IPS-15b (cell line): ENCODE measurements around the gene ADAM21.
"Not testable (repeated sequence)": the region's sequence is repeated elsewhere in the genome, so short reads cannot be mapped to it uniquely, and the experiment has no call there.

ENCODE experiments used
- H3K27me3 ChIP-seq: one replicate; pipeline ENCODE4 v1.6.1; 2013; ENCODE audit warnings: low read length; ENCODE audit not compliant: control insufficient read depth, insufficient read depth
- H3K36me3 ChIP-seq: one replicate; pipeline ENCODE4 v1.6.1; 2013; ENCODE audit warnings: low read length; ENCODE audit not compliant: control insufficient read depth, insufficient read depth
- H3K4me1 ChIP-seq: one replicate; pipeline ENCODE4 v1.6.1; 2013; ENCODE audit warnings: mild to moderate bottlenecking, low read length; ENCODE audit not compliant: control insufficient read depth, insufficient read depth
- H3K4me3 ChIP-seq: one replicate; pipeline ENCODE4 v1.5.1; 2013; ENCODE audit warnings: low read depth, low read length
- H3K9ac ChIP-seq: one replicate; pipeline ENCODE4 v1.6.1; 2013; ENCODE audit warnings: low read depth, mild to moderate bottlenecking, low read length
- H3K9me3 ChIP-seq: one replicate; pipeline ENCODE4 v1.6.1; 2013; ENCODE audit warnings: mild to moderate bottlenecking, low read length; ENCODE audit not compliant: control insufficient read depth, insufficient read depth

Gene ADAM21

DNA sequence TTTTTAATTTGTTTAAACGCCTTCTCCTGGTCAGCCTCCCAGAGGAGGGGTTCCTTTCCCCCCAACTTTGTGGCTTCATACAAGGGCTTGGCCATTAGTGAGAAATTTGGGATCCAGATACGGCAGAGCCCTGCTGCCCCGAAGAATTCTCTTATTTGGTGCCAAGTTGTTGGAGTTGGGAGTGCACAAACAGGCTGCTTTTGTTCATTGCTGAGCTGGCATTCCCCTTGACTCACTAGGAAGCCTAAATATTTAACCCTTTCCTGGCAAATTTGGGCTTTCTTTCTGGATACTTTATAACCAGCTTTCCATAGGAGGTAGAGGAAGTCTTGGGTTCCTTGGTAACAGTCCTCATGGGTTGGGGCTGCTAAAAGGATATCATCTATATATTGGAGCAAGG, 10.3 kb upstream of the ADAM21 start:
- no peaks in the 10 kb centered on the region for H3K27me3 ChIP-seq
- no peak overlapping the region for H3K4me3 ChIP-seq
- H3K4me1 ChIP-seq = no peaks in the 10 kb centered on the region
- H3K36me3 ChIP-seq = no peaks in the 10 kb centered on the region
- peaks cover 11% of the 10 kb centered on the region for H3K9me3 ChIP-seq
- no peak overlapping the region for H3K9ac ChIP-seq

DNA sequence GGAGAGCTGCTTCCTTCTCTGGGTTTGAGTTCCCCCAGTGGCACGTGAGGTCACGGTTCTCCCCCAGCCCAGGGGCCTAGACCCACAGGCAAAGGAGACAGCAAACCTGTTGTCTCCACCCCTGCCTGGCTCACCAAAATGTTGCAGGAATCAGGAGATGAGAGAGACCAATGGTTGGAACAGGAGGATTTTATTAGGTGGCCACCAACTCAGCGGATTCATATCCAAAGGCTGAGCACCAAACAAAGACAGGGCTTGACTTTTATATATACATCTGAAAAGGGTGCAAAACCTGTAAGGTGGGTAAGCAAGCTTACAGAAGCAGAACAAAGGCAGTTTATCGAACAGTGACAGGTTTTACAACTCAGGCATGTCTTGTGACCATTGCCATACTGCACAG, 9.2 kb upstream of the ADAM21 start:
- peaks cover 11% of the 10 kb centered on the region for H3K9me3 ChIP-seq

DNA sequence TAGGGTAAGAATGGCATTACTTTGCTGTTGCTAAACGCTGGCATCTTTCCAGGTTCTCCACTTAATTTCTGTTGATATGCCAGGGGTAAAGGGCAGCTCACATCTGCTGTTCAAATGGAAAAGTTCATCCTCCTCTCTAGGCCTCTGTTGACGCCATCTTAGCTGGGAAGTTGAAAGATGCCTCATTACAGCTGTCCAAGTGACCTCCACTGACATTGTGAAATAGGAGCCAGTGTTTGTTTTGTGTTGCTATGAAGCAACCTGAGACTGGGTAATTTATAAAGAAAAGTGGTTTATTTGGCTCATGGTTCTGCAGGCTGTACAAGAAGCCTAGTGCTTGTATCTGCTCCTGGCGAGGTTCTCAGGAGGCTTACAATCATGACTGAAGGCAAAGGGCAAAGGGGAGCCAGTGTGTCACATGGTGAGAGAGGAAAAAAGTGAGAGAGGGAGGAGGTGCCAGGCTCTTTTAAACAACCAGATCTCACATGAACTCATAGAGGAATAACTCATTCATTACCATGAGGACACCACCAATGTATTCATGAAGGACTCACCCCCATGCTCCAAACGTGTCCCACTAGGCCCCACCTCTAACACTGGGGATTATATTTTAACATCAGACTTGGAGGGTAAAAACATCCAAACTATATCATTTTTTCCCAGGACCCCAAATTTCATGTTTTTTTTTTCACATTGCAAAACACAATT, 3.2 kb upstream of the ADAM21 start:
- H3K9me3 ChIP-seq = peaks cover 8% of the 10 kb centered on the region
- H3K36me3 ChIP-seq = no peaks in the 10 kb centered on the region
- no peaks in the 10 kb centered on the region for H3K27me3 ChIP-seq
- H3K4me3 ChIP-seq = no peak overlapping the region
- H3K4me1 ChIP-seq = no peaks in the 10 kb centered on the region
- H3K9ac ChIP-seq = no peak overlapping the region

More for the DNA sequence above, 9.2 kb upstream of the ADAM21 start:
- H3K4me1 ChIP-seq = no peaks in the 10 kb centered on the region
- no peak overlapping the region for H3K9ac ChIP-seq
- H3K27me3 ChIP-seq = no peaks in the 10 kb centered on the region
- no peak overlapping the region for H3K4me3 ChIP-seq
- no peaks in the 10 kb centered on the region for H3K36me3 ChIP-seq

DNA sequence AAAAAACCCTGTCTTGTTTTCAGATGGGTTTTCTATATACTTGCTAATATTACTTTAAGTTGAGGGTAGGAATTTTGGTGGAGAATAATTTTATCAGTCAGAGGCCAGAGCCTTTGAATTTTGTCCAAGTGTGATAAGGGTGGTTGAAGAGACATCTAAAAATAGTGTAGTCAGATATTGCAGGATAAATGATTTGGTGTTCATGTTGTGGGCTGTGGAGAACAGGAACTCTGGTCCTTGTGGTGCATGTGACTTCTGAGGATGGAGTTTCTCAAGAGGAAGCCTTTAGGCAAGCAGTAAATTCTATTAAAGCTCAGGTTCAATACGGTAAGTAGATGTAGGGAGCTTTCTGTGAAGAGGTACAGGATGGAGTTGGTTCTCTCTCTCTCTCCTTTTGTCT, 2.8 kb downstream of the ADAM21 start:
- Histone ChIP-seq H3K4me1 (no peaks in the 10 kb centered on the region), H3K4me3 (no peak overlapping the region), H3K27me3 (no peaks in the 10 kb centered on the region), H3K9me3 (no peaks in the 10 kb centered on the region), H3K36me3 (no peaks in the 10 kb centered on the region), H3K9ac (no peak overlapping the region)

DNA sequence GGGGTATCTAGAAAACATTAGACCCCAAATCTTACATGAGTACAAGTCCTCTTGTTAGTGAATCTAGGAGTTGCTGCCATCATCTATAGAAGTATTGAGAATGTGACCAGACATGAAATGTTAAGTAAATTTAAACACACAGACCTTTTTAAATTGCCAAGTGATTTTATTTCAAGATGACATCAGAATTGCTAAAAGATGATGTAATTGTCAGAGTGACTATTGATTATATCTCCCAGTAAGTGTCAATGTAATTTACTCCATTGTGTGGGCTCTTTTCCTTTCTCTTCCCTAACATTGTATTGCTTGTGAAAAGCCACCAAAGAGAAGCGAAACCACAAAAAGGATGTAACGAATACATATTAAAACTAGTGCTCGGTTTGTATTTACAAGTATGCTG, 16.8 kb downstream of the ADAM21 start:
- no peak overlapping the region for H3K9ac ChIP-seq
- H3K9me3 ChIP-seq = no peaks in the 10 kb centered on the region
- H3K36me3 ChIP-seq = no peaks in the 10 kb centered on the region
- H3K4me3 ChIP-seq = no peak overlapping the region
- no peaks in the 10 kb centered on the region for H3K27me3 ChIP-seq
- H3K4me1 ChIP-seq = peaks cover 7% of the 10 kb centered on the region

DNA sequence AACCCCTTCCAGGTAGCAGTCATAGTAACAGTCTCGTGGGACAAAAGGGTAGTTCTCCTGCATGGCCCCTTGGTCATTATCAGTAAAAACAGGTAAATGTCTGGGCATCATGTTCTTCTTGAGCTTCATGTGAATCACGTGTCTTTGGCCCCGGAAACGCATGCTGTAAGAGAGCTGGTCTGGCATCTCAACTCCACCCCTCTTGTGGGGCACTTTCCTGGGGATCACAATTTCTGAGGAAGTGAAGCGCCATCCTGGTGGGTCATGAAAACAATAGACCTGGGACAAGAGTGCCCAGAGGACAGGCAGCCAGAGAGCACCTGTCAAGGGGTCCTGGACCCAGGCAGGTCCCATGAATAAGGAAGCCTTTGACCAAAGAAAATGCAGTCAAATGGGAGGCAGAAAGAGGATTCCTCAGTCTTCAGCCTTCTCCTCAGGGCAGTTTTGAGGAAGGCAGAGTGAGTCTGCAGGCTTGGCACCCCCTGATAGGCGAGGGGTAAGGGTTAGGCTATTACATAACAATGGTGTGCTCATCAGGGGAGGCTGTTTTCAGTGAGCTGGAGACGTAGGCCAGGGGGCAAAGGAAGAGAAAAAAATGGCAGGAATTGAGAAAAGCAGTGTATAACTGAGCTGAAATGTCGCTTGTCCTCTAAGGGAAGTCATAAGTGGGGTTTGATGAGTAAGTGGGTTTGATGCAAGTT, 19.0 kb downstream of the ADAM21 start:
- not testable (repeated sequence) for H3K9me3 ChIP-seq, H3K36me3 ChIP-seq, H3K4me1 ChIP-seq, H3K4me3 ChIP-seq, H3K27me3 ChIP-seq, H3K9ac ChIP-seq

DNA sequence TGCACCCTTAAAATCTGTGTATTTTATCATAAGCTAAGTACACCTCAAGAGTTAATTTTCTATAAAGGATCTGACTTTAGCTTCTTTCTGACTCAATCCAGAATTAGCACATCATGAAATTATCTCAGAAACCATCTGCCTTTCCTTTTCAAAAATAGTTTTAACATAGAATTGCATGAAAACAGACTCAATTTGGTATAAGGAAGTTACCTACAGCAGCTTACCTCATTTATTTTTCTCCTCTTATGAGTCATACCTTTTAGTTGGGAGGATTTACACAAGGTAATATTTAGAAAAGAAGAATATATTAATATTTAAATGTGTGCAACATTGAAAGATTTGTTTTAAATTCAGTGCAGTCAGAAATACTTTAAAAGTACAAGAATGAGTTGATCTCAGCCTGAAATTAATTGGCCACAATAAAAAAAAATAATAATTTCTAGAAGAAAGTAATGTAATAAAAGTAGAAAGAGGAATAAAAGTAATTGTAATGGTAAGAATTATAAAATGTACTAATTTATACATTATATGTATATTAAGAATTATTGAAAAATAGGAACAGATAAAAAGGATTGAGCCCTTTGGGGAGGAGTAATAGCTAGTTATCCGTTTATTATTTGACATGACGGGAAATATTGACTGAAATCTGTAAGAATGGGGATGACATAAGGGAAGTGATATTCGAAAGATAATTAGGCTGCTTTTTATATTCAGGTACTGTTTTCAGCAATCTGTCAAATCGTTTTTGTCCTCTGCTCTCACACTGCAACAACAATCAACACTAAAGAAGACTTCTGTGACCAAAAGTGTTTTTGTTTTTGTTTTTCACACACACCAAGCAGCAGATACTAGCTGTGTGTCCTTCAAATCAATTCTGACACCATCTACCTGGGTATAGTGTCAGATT, 20.5 kb downstream of the ADAM21 start:
- no peaks in the 10 kb centered on the region for H3K9me3 ChIP-seq
- no peak overlapping the region for H3K9ac ChIP-seq
- H3K27me3 ChIP-seq = no peaks in the 10 kb centered on the region
- no peaks in the 10 kb centered on the region for H3K36me3 ChIP-seq
- H3K4me1 ChIP-seq = peaks cover 7% of the 10 kb centered on the region
- no peak overlapping the region for H3K4me3 ChIP-seq

DNA sequence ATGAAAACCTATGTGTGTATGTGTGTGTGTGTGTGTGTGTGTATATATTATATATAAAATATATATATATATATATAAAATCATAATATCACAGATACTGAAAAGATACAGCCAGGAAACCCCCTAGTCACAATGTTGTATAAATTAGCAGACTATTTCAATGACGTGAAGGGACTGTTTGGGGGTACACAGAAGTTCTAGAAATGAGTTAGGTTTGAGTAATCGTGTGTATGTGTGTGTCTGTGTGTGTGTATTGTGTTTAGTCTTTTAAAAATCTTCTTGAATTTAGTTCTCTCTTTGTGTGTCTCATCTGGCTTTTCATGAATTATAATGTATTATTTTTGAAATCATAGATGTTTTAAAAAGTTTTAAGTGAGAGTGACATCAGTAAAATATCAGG, 21.9 kb downstream of the ADAM21 start:
- Histone ChIP-seq H3K9ac (no peak overlapping the region), H3K4me1 (peaks cover 7% of the 10 kb centered on the region), H3K9me3 (no peaks in the 10 kb centered on the region), H3K4me3 (no peak overlapping the region), H3K27me3 (no peaks in the 10 kb centered on the region), H3K36me3 (no peaks in the 10 kb centered on the region)

DNA sequence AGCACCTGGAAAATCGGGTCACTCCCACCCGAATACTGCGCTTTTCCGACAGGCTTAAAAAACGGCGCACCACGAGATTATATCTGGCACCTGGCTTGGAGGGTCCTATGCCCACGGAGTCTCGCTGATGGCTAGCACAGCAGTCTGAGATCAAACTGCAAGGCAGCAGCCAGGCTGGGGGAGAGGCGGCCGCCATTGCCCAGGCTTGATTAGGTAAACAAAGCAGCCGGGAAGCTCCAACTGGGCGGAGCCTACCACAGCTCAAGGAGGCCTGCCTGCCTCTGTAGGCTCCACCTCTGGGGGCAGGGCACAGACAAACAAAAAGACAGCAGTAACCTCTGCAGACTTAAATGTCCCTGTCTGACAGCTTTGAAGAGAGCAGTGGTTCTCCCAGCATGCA, 23.5 kb downstream of the ADAM21 start:
- not testable (repeated sequence) for H3K9ac ChIP-seq, H3K4me1 ChIP-seq, H3K4me3 ChIP-seq, H3K27me3 ChIP-seq, H3K36me3 ChIP-seq, H3K9me3 ChIP-seq

DNA sequence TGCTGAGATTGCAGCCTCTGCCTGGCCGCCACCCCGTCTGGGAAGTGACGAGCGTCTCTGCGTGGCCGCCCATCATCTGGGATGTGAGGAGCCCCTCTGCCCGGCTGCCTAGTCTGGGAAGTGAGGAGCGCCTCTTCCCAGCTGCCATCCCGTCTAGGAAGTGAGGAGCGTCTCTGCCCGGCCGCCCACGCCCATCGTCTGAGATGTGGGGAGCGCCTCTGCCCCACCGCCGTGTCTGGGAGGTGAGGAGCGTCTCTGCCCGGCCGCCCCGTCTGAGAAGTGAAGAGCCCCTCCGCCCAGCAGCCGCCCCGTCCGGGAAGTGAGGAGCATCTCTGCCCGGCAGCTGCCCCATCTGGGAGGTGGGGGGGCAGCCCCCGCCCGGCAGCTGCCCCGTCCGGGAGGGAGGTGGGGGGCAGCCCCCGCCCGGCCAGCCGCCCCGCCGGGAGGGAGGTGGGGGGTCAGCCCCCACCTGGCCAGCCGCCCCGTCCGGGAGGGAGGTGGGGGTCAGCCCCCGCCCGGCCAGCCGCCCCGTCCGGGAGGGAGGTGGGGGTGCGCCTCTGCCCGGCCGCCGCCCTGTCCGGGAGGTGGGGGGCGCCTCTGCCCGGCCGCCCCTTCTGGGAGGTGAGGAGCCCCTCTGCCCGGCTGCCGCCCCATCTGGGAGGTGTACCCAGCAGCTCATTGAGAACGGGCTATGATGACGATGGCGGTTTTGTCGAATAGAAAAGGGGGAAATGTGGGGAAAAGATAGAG, 25.6 kb downstream of the ADAM21 start:
- H3K4me1 ChIP-seq, H3K36me3 ChIP-seq, H3K27me3 ChIP-seq, H3K9me3 ChIP-seq, H3K9ac ChIP-seq, H3K4me3 ChIP-seq: not testable (repeated sequence)

DNA sequence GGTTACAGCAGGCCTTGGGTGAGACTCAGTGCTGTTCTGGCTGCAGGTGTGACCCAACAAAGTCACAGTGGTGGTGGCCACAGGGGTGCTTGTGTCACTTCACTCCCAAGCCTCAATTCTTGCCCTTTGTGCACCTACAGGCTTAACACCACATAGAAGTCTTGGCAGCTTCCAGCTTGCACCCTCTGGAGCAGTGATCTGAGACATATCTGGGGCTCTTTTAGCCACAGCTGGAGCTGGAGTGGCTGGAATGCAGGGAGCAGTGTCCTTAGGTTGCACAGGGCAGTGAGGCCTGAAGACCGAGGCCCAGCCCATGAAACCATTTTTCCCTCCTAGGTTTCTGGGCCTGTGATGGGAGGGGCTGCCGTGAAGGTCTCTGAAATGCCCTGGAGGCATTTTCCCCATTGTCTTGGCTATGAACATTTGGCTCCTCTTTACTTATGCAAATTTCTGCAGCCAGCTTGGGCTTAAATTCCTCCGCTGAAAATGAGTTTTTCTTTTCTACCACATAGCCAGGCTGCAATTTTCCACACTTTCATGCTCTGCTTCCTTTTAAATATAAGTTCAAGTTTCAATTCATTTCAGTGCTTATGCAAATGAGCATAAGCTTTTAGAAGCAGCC, 37.7 kb downstream of the ADAM21 start:
- H3K4me3 ChIP-seq = no peak overlapping the region
- no peaks in the 10 kb centered on the region for H3K36me3 ChIP-seq
- H3K27me3 ChIP-seq = no peaks in the 10 kb centered on the region
- H3K9ac ChIP-seq = no peak overlapping the region
- peaks cover 13% of the 10 kb centered on the region for H3K9me3 ChIP-seq
- H3K4me1 ChIP-seq = no peaks in the 10 kb centered on the region
